SK-N-SH (cell line): ENCODE measurements around the gene KIF2A. TPM values are rescaled to one million over a fixed set of nuclear protein-coding genes. Genes with fewer than 3 reads are reported as not detected.

Experiments
- CTCF ChIA-PET: fragments of 300-600, 350-600 bp; formaldehyde crosslinking; extraction: SDS; loops from one replicate; lab custom pipeline; 2021; lab: Yijun Ruan, JAX
- POLR2A ChIA-PET: fragments of 350-600 bp; sonication (Branson Sonifier 250); formaldehyde crosslinking; extraction: SDS; loops from one replicate; lab custom pipeline; 2020; ENCODE audit warnings: antibody characterized with exemption, inconsistent platforms; lab: Yijun Ruan, JAX
- DNase-seq: peaks from one replicate; pipeline ENCODE4 v3.0.0; 2012
- H2AFZ ChIP-seq: fragments of 200-600 bp; sonication (generic); 2 replicates; pipeline ENCODE4 v1.8.1; 2016; ENCODE audit warnings: antibody characterized with exemption, mild to moderate bottlenecking, low read depth
- H3F3A ChIP-seq: fragments of 200-600 bp; sonication (generic); replicated peaks from 2 replicates; pipeline ENCODE3; 2016; ENCODE audit warnings: antibody characterized with exemption, mild to moderate bottlenecking; ENCODE audit not compliant: insufficient read depth
- H3K27ac ChIP-seq, 2 experiments: fragments of 200-500 bp in 1 of 2; fragments of 200-600 bp in 1 of 2; sonication (Bioruptor generic) in 1 of 2; sonication (generic), shearing (Covaris generic) in 1 of 2; 2 replicates each; pipeline versions ENCODE4 v1.5.1 to v1.6.1; 2014 to 2016; ENCODE audit warnings: low read depth in 2 of 2, inconsistent platforms in 1 of 2, low read length in 1 of 2, mild to moderate bottlenecking in 1 of 2, mixed read lengths in 1 of 2
- H3K27me3 ChIP-seq: fragments of 200-600 bp; sonication (generic), shearing (Covaris generic); 2 replicates; pipeline ENCODE4 v1.6.1; 2016; ENCODE audit warnings: mixed run types; ENCODE audit not compliant: insufficient read depth
- H3K36me3 ChIP-seq, 2 experiments: fragments of 200-500 bp in 1 of 2; fragments of 200-600 bp in 1 of 2; sonication (Bioruptor generic) in 1 of 2; sonication (generic) in 1 of 2; replicated peaks in 1 of 2; 2 replicates each; pipeline versions ENCODE3 to v1.5.1; 2014 to 2016; ENCODE audit warnings: low read length in 1 of 2, mild to moderate bottlenecking in 1 of 2; ENCODE audit not compliant: insufficient read depth in 2 of 2, control insufficient read depth in 1 of 2
- H3K4me1 ChIP-seq, 2 experiments: fragments of 200-500 bp in 1 of 2; fragments of 200-600 bp in 1 of 2; sonication (Bioruptor generic) in 1 of 2; sonication (generic), shearing (Covaris generic) in 1 of 2; 2 replicates each; pipeline versions ENCODE4 v1.5.1 to v1.6.1; 2014 to 2016; ENCODE audit warnings: low read depth in 1 of 2, low read length in 1 of 2, mixed run types in 1 of 2; ENCODE audit not compliant: insufficient read depth in 2 of 2, control insufficient read depth in 1 of 2
- H3K4me2 ChIP-seq: fragments of 200-600 bp; sonication (generic), shearing (Covaris generic); 2 replicates; pipeline ENCODE4 v1.6.1; 2017; ENCODE audit warnings: mixed run types
- H3K4me3 ChIP-seq, 2 experiments: fragments of 200-500 bp in 1 of 2; fragments of 200-600 bp in 1 of 2; sonication (Bioruptor generic) in 1 of 2; sonication (generic), shearing (Covaris generic) in 1 of 2; 2 replicates each; pipeline versions ENCODE4 v1.5.1 to v1.8.1; 2014 to 2016; ENCODE audit warnings: low read depth in 2 of 2, inconsistent platforms in 1 of 2, low read length in 1 of 2, mild to moderate bottlenecking in 1 of 2, mixed read lengths in 1 of 2, moderate library complexity in 1 of 2
- H3K79me2 ChIP-seq: fragments of 200-600 bp; sonication (generic); 2 replicates; pipeline ENCODE4 v1.8.1; 2017; ENCODE audit warnings: mild to moderate bottlenecking; ENCODE audit not compliant: insufficient read depth
- H3K9ac ChIP-seq: fragments of 200-600 bp; sonication (generic); 2 replicates; pipeline ENCODE4 v1.6.1; 2017; ENCODE audit warnings: mixed run types
- H3K9me2 ChIP-seq: fragments of 200-600 bp; sonication (generic); 2 replicates; pipeline ENCODE4 v1.6.1; 2017; ENCODE audit warnings: mixed run types
- H3K9me3 ChIP-seq: fragments of 200-600 bp; sonication (generic); 2 replicates; pipeline ENCODE4 v1.6.1; 2017; ENCODE audit warnings: mixed run types, mild to moderate bottlenecking, moderate library complexity
- H4K20me1 ChIP-seq: fragments of 200-600 bp; sonication (generic); 2 replicates; pipeline ENCODE4 v1.6.1; 2017; ENCODE audit warnings: mild to moderate bottlenecking, mixed run types; ENCODE audit not compliant: insufficient read depth
- ELF1 ChIP-seq: IDR thresholded peaks from 2 replicates; pipeline ENCODE4 v1.4.0; 2012
- GABPA ChIP-seq: IDR thresholded peaks from 2 replicates; pipeline ENCODE4 v1.4.0; 2012; ENCODE audit warnings: low read depth, mild to moderate bottlenecking
- MAX ChIP-seq: IDR thresholded peaks from 2 replicates; pipeline ENCODE4 v1.4.0; 2012; ENCODE audit warnings: low read depth
- MXI1 ChIP-seq: IDR thresholded peaks from 2 replicates; pipeline ENCODE4 v1.6.1; 2012; ENCODE audit warnings: mild to moderate bottlenecking, low read depth, low read length, improper control_type of control experiment
- NRF1 ChIP-seq: IDR thresholded peaks from 2 replicates; pipeline ENCODE4 v1.6.1; 2012; ENCODE audit warnings: low read depth, mild to moderate bottlenecking, low read length
- POLR2AphosphoS5 ChIP-seq: IDR thresholded peaks from 2 replicates; pipeline ENCODE4 v1.6.1; 2012; ENCODE audit warnings: low read depth, low read length
- RFX5 ChIP-seq: IDR thresholded peaks from 2 replicates; pipeline ENCODE4 v1.6.1; 2012; ENCODE audit warnings: mild to moderate bottlenecking, improper control_type of control experiment, low read length
- SIN3A ChIP-seq: IDR thresholded peaks from 2 replicates; pipeline ENCODE4 v1.6.1; 2012; ENCODE audit warnings: low read depth, mild to moderate bottlenecking, low read length, moderate library complexity, borderline replicate concordance
- WGBS: methylation state at CpG from one replicate; pipeline ENCODE4 v1.1.6; 2017; ENCODE audit warnings: low lambda C conversion rate; 5-methylcytosine and 5-hydroxymethylcytosine counted together
- polyA plus RNA-seq, 3 experiments: library from polyadenylated mRNA; depleted of rRNA; stranded (reverse); fragments of >200 nt; gene quantifications; 2 replicates each; pipeline ENCODE4 v1.2.3, GENCODE V29; 2012
- TF ChIP-seq, protein P1 (sequence below): IDR thresholded peaks from 2 replicates; pipeline ENCODE4 v1.4.0; 2012; ENCODE audit warnings: low read depth, borderline replicate concordance
- TF ChIP-seq, protein P2 (sequence below): fragments of 150-350 bp; IDR thresholded peaks from 2 replicates; pipeline ENCODE4 v1.6.1; 2017; ENCODE audit warnings: antibody characterized with exemption, low read length, low read depth, borderline replicate concordance
- TF ChIP-seq, protein P3 (sequence below): IDR thresholded peaks from 2 replicates; pipeline ENCODE4 v1.6.1; 2012; ENCODE audit warnings: mild to moderate bottlenecking, low read depth, low read length, moderate library complexity

Gene KIF2A
- polyA plus RNA-seq (2012; rRNA removed): 14.3 and 16.1 TPM in 2 replicates
- 23.6 and 31.4 TPM in 2 replicates for polyA plus RNA-seq (2012; cell fraction: cytosol; rRNA removed)
- polyA plus RNA-seq (2012; cell fraction: nucleus; rRNA removed): 6.6 and 14.5 TPM in 2 replicates

GRCh38 chr5:62305715-62306322, at the start of gene KIF2A:
Gene KIF2A, plus strand, starts transcription at chr5:62306206. Its CDS starts 267 bp downstream, at chr5:62306473.
- Histone ChIP-seq H4K20me1 (peaks cover 39% of the 10 kb centered on the region), H3K36me3 (peaks cover 2 to 3% of the 10 kb centered on the region in 2 experiments), H3K9ac (peak within 1 kb of the TSS; percentile 90), H3K4me3 (peak within 1 kb of the TSS; percentile 75 to 93), H3F3A (no peaks in the 10 kb centered on the region), H3K27me3 (no peaks in the 10 kb centered on the region), H2AFZ (peak within 1 kb of the TSS; percentile 96), H3K27ac (peak within 1 kb of the TSS; percentile 82 to 93), H3K9me2 (no peaks in the 10 kb centered on the region), H3K79me2 (peaks cover 46% of the 10 kb centered on the region), H3K4me2 (peak within 1 kb of the TSS; percentile 97), H3K9me3 (no peaks in the 10 kb centered on the region), H3K4me1 (peaks cover 8 to 11% of the 10 kb centered on the region in 2 experiments; a peak in 3 of 4 replicates)
- CTCF ChIA-PET: interaction anchor here (1.1 to 1.4 kb wide), 3 partner anchors 19 to 1347 kb away, joined by 3 to 9 read pairs (median 4); partner anchors contain the start of gene DIMT1
- TF ChIP-seq SIN3A (peak; percentile 95), POLR2AphosphoS5 (peak; percentile 32), RFX5 (no peak), ELF1 (peak; percentile 92), NRF1 (peak; percentile 93), MXI1 (peak; percentile 96), GABPA (peak; percentile 31; the same call in 1 of the 2 replicates), MAX (peak; percentile 99)
- TF ChIP-seq, protein P1, sequence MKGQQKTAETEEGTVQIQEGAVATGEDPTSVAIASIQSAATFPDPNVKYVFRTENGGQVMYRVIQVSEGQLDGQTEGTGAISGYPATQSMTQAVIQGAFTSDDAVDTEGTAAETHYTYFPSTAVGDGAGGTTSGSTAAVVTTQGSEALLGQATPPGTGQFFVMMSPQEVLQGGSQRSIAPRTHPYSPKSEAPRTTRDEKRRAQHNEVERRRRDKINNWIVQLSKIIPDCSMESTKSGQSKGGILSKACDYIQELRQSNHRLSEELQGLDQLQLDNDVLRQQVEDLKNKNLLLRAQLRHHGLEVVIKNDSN: peak; percentile 71; the same call in 1 of the 2 replicates
- TF ChIP-seq, protein P2, sequence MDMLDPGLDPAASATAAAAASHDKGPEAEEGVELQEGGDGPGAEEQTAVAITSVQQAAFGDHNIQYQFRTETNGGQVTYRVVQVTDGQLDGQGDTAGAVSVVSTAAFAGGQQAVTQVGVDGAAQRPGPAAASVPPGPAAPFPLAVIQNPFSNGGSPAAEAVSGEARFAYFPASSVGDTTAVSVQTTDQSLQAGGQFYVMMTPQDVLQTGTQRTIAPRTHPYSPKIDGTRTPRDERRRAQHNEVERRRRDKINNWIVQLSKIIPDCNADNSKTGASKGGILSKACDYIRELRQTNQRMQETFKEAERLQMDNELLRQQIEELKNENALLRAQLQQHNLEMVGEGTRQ: no peak
- TF ChIP-seq, protein P3, sequence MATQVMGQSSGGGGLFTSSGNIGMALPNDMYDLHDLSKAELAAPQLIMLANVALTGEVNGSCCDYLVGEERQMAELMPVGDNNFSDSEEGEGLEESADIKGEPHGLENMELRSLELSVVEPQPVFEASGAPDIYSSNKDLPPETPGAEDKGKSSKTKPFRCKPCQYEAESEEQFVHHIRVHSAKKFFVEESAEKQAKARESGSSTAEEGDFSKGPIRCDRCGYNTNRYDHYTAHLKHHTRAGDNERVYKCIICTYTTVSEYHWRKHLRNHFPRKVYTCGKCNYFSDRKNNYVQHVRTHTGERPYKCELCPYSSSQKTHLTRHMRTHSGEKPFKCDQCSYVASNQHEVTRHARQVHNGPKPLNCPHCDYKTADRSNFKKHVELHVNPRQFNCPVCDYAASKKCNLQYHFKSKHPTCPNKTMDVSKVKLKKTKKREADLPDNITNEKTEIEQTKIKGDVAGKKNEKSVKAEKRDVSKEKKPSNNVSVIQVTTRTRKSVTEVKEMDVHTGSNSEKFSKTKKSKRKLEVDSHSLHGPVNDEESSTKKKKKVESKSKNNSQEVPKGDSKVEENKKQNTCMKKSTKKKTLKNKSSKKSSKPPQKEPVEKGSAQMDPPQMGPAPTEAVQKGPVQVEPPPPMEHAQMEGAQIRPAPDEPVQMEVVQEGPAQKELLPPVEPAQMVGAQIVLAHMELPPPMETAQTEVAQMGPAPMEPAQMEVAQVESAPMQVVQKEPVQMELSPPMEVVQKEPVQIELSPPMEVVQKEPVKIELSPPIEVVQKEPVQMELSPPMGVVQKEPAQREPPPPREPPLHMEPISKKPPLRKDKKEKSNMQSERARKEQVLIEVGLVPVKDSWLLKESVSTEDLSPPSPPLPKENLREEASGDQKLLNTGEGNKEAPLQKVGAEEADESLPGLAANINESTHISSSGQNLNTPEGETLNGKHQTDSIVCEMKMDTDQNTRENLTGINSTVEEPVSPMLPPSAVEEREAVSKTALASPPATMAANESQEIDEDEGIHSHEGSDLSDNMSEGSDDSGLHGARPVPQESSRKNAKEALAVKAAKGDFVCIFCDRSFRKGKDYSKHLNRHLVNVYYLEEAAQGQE: 0 out of 2 replicates have a peak, but pooled peaks have one; percentile 13
- POLR2A ChIA-PET: interaction anchor here (0.7 to 1.2 kb wide), 3 partner anchors 82 to 100 kb away, joined by 3 to 6 read pairs (median 3); partner anchors contain the start of gene DIMT1
- DNase-seq: peak; percentile 98
- WGBS: 4% methylated on average over 29 of the region's 66 CpGs
